GM23338 (cell line): Measurements from ENCODE around the gene CYYR1. TPM values are rescaled to one million over a fixed set of nuclear protein-coding genes. Genes with fewer than 3 reads are reported as not detected.

Experiments used
- ATAC-seq: fragments of 200-7000 bp; cut with Tn5 transposase; 3 replicates; pipeline ENCODE4 v1.9.1; 2020
- DNase-seq: peaks from one replicate; pipeline ENCODE4 v3.0.0-alpha.2; 2015; ENCODE audit warnings: low spot score
- H2AFZ ChIP-seq: fragments of 200-600 bp; sonication (generic); 2 replicates; pipeline ENCODE4 v1.8.0; 2016; ENCODE audit warnings: antibody characterized with exemption, mild to moderate bottlenecking, moderate library complexity
- H3F3A ChIP-seq: fragments of 200-600 bp; sonication (generic); replicated peaks from 2 replicates; pipeline ENCODE4 v1.8.0; 2017; ENCODE audit warnings: antibody characterized with exemption, mixed run types, low read depth
- H3K27ac ChIP-seq: fragments of 200-600 bp; sonication (generic); 2 replicates; pipeline ENCODE4 v1.6.1; 2016; ENCODE audit warnings: low read depth
- H3K27me3 ChIP-seq: fragments of 200-600 bp; sonication (generic); 2 replicates; pipeline ENCODE4 v1.8.0; 2016; ENCODE audit warnings: mild to moderate bottlenecking, mixed run types, moderate library complexity; ENCODE audit not compliant: insufficient read depth
- H3K36me3 ChIP-seq: fragments of 200-600 bp; sonication (generic); 2 replicates; pipeline ENCODE4 v1.8.0; 2016; ENCODE audit warnings: mild to moderate bottlenecking; ENCODE audit not compliant: insufficient read depth
- H3K4me1 ChIP-seq: fragments of 200-600 bp; sonication (generic); 2 replicates; pipeline ENCODE4 v1.8.0; 2016; ENCODE audit warnings: mild to moderate bottlenecking, moderate library complexity; ENCODE audit not compliant: insufficient read depth
- H3K4me2 ChIP-seq: fragments of 200-600 bp; sonication (generic); 2 replicates; pipeline ENCODE4 v1.7.1; 2017; ENCODE audit warnings: mixed run types
- H3K4me3 ChIP-seq: fragments of 200-600 bp; sonication (generic); 2 replicates; pipeline ENCODE4 v1.6.1; 2016; ENCODE audit warnings: mixed run types
- H3K79me2 ChIP-seq: fragments of 200-600 bp; sonication (generic); replicated peaks from 2 replicates; pipeline ENCODE4 v1.8.0; 2017; ENCODE audit warnings: mild to moderate bottlenecking; ENCODE audit not compliant: insufficient read depth
- H3K9me2 ChIP-seq: fragments of 200-600 bp; sonication (generic); 2 replicates; pipeline ENCODE4 v1.8.0; 2017; ENCODE audit not compliant: insufficient read depth
- H4K20me1 ChIP-seq: fragments of 200-600 bp; sonication (generic); replicated peaks from 2 replicates; pipeline ENCODE4 v1.8.0; 2017; ENCODE audit warnings: mild to moderate bottlenecking; ENCODE audit not compliant: insufficient read depth
- H3K27ac Mint-ChIP-seq: 2 replicates; pipeline ENCODE4 v1.8.0; 2020; ENCODE audit warnings: inconsistent platforms, mild to moderate bottlenecking, moderate library complexity, mixed read lengths
- H3K27me3 Mint-ChIP-seq: 3 replicates; pipeline ENCODE4 v1.8.0; 2022; ENCODE audit warnings: low read depth, mild to moderate bottlenecking, moderate library complexity, mixed read lengths, inconsistent platforms; ENCODE audit not compliant: insufficient read depth, poor library complexity
- H3K36me3 Mint-ChIP-seq: 3 replicates; pipeline ENCODE4 v1.8.0; 2021; ENCODE audit warnings: low read depth, mild to moderate bottlenecking, inconsistent platforms, moderate library complexity, mixed read lengths
- H3K4me1 Mint-ChIP-seq: 3 replicates; pipeline ENCODE4 v1.8.0; 2020; ENCODE audit warnings: mild to moderate bottlenecking, inconsistent platforms, mixed read lengths
- H3K4me3 Mint-ChIP-seq: 3 replicates; pipeline ENCODE4 v1.8.0; 2021; ENCODE audit warnings: moderate library complexity, mild to moderate bottlenecking, inconsistent platforms, mixed read lengths
- H3K9me3 Mint-ChIP-seq: 3 replicates; pipeline ENCODE4 v1.8.0; 2020; ENCODE audit warnings: moderate library complexity, mild to moderate bottlenecking, inconsistent platforms, mixed read lengths
- CREB1 ChIP-seq: fragments of 250-450 bp; sonication (Bioruptor Pico); IDR thresholded peaks from 2 replicates; pipeline ENCODE4 v1.5.0; 2020; ENCODE audit warnings: low read depth, mild to moderate bottlenecking, moderate library complexity
- ETS1 ChIP-seq: IDR thresholded peaks from 2 replicates; pipeline ENCODE4 v1.6.1; 2016; ENCODE audit warnings: antibody characterized with exemption
- EZH2 ChIP-seq: fragments of 200-600 bp; sonication (generic); IDR thresholded peaks from one replicate; pipeline ENCODE4 v1.8.0; 2017; ENCODE audit warnings: antibody characterized with exemption, mild to moderate bottlenecking, low read depth; ENCODE audit not compliant: unreplicated experiment
- JUNB ChIP-seq: IDR thresholded peaks from one replicate; pipeline ENCODE4 v1.6.1; 2016; ENCODE audit warnings: antibody characterized with exemption; ENCODE audit not compliant: unreplicated experiment
- NANOG ChIP-seq: IDR thresholded peaks from 2 replicates; pipeline ENCODE4 v1.6.1; 2016; ENCODE audit warnings: antibody characterized with exemption, borderline replicate concordance
- POLR2AphosphoS5 ChIP-seq: IDR thresholded peaks from 2 replicates; pipeline ENCODE4 v1.6.1; 2016; ENCODE audit warnings: antibody characterized with exemption, low read depth
- ZNF114 ChIP-seq: fragments of 250-450 bp; sonication (Bioruptor Pico); IDR thresholded peaks from 2 replicates; pipeline ENCODE4 v1.5.0; 2020; ENCODE audit warnings: mild to moderate bottlenecking, moderate library complexity
- ZNF331 ChIP-seq: fragments of 250-450 bp; sonication (Bioruptor Pico); IDR thresholded peaks from 2 replicates; pipeline ENCODE4 v1.5.0; 2020; ENCODE audit warnings: low read depth, mild to moderate bottlenecking, moderate library complexity
- polyA plus RNA-seq: library from polyadenylated mRNA; unstranded; fragments of >200 nt; fragmentation: Nextera tagmentation; extraction: Ambion mirVana; gene quantifications from 2 replicates; pipeline ENCODE4 v1.2.1, GENCODE V29; 2016
- total RNA-seq: library from RNA; depleted of rRNA; stranded (reverse); fragments of >200 nt; shearing (Covaris generic); gene quantifications from 2 replicates; pipeline ENCODE4 v1.2.3, GENCODE V29; 2014
- TF ChIP-seq, protein P1 (sequence below): fragments of 250-450 bp; sonication (Bioruptor Pico); IDR thresholded peaks from 2 replicates; pipeline ENCODE4 v1.5.0; 2020; ENCODE audit warnings: mild to moderate bottlenecking, moderate library complexity

CYYR1 gene
- total and polyA plus RNA-seq, 2 experiments from 2014 or later, result 23.8 to 25.4 TPM

DNA sequence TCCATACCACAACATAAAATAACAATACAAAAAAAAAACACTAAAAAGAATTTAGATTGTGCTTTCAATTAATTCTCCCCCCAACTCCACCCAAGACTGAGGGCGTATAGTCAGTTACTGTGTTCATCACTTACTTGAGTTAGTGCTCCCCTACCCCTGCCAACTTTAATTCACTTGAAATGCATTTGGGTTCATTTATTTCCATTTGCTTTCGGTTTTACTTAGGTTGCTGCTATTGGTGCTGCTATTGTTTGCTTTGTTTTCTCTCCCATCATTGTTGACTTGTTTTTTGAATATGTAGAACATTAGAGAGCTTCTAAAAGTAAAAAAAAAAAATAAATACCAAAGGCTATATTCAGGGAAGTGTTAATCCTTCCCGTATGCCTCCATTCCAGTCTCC, 10.7 kb upstream of the CYYR1 start (continued):
- TF ChIP-seq, protein P1, sequence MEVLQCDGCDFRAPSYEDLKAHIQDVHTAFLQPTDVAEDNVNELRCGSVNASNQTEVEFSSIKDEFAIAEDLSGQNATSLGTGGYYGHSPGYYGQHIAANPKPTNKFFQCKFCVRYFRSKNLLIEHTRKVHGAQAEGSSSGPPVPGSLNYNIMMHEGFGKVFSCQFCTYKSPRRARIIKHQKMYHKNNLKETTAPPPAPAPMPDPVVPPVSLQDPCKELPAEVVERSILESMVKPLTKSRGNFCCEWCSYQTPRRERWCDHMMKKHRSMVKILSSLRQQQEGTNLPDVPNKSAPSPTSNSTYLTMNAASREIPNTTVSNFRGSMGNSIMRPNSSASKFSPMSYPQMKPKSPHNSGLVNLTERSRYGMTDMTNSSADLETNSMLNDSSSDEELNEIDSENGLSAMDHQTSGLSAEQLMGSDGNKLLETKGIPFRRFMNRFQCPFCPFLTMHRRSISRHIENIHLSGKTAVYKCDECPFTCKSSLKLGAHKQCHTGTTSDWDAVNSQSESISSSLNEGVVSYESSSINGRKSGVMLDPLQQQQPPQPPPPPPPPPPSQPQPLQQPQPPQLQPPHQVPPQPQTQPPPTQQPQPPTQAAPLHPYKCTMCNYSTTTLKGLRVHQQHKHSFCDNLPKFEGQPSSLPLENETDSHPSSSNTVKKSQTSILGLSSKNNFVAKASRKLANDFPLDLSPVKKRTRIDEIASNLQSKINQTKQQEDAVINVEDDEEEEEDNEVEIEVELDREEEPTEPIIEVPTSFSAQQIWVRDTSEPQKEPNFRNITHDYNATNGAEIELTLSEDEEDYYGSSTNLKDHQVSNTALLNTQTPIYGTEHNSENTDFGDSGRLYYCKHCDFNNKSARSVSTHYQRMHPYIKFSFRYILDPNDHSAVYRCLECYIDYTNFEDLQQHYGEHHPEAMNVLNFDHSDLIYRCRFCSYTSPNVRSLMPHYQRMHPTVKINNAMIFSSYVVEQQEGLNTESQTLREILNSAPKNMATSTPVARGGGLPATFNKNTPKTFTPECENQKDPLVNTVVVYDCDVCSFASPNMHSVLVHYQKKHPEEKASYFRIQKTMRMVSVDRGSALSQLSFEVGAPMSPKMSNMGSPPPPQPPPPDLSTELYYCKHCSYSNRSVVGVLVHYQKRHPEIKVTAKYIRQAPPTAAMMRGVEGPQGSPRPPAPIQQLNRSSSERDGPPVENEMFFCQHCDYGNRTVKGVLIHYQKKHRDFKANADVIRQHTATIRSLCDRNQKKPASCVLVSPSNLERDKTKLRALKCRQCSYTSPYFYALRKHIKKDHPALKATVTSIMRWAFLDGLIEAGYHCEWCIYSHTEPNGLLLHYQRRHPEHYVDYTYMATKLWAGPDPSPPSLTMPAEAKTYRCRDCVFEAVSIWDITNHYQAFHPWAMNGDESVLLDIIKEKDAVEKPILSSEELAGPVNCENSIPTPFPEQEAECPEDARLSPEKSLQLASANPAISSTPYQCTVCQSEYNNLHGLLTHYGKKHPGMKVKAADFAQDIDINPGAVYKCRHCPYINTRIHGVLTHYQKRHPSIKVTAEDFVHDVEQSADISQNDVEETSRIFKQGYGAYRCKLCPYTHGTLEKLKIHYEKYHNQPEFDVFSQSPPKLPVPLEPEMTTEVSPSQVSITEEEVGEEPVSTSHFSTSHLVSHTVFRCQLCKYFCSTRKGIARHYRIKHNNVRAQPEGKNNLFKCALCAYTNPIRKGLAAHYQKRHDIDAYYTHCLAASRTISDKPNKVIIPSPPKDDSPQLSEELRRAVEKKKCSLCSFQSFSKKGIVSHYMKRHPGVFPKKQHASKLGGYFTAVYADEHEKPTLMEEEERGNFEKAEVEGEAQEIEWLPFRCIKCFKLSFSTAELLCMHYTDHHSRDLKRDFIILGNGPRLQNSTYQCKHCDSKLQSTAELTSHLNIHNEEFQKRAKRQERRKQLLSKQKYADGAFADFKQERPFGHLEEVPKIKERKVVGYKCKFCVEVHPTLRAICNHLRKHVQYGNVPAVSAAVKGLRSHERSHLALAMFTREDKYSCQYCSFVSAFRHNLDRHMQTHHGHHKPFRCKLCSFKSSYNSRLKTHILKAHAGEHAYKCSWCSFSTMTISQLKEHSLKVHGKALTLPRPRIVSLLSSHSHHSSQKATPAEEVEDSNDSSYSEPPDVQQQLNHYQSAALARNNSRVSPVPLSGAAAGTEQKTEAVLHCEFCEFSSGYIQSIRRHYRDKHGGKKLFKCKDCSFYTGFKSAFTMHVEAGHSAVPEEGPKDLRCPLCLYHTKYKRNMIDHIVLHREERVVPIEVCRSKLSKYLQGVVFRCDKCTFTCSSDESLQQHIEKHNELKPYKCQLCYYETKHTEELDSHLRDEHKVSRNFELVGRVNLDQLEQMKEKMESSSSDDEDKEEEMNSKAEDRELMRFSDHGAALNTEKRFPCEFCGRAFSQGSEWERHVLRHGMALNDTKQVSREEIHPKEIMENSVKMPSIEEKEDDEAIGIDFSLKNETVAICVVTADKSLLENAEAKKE, result no peak

- Mint-ChIP-seq H3K4me3 (no peak overlapping the region), H3K9me3 (peaks cover 12% of the 10 kb centered on the region), H3K27ac (no peak overlapping the region), H3K4me1 (peaks cover 11% of the 10 kb centered on the region; the same call in 2 of the 3 replicates), H3K27me3 (peaks cover 3% of the 10 kb centered on the region), H3K36me3 (peaks cover 7% of the 10 kb centered on the region; the same call in 1 of the 3 replicates)
- ATAC-seq (no peak), DNase-seq (no peak)
- Histone ChIP-seq H3K27me3 (no peaks in the 10 kb centered on the region), H2AFZ (no peak overlapping the region), H3K4me1 (no peaks in the 10 kb centered on the region), H3K9me2 (no peaks in the 10 kb centered on the region), H3K4me3 (no peak overlapping the region), H4K20me1 (no peaks in the 10 kb centered on the region), H3K27ac (no peak overlapping the region), H3K36me3 (no peaks in the 10 kb centered on the region), H3K4me2 (no peak overlapping the region), H3F3A (no peaks in the 10 kb centered on the region), H3K79me2 (no peaks in the 10 kb centered on the region)
- TF ChIP-seq EZH2, result no peak
- TF ChIP-seq JUNB, result no peak
- TF ChIP-seq, protein P1, result no peak
- TF ChIP-seq POLR2AphosphoS5, result no peak
- no peak for TF ChIP-seq ETS1
- TF ChIP-seq CREB1 (CRISPR knock-in tag), result no peak
- TF ChIP-seq ZNF114, result no peak
- no peak for TF ChIP-seq NANOG
- TF ChIP-seq ZNF331, result no peak
These were observed 8.7 kb upstream of the CYYR1 start for GRCh38 chr21:26581818-26582217.
